GM18505 (cell line): Measurements from ENCODE around the gene GUK1.
"Not testable (repeated sequence)": the region's sequence is repeated elsewhere in the genome, so short reads cannot be mapped to it uniquely, and the experiment has no call there.

Experiments used
- ATAC-seq: cut with Tn5 transposase; IDR thresholded peaks from one replicate; pipeline ENCODE4 v1.9.1; 2021; ENCODE audit not compliant: unreplicated experiment
- POLR2A ChIP-seq: IDR thresholded peaks from 4 replicates; pipeline ENCODE4 v1.6.1; 2011; ENCODE audit warnings: borderline replicate concordance; ENCODE audit not compliant: insufficient read depth, insufficient read length; ENCODE audit errors: extremely low read depth

Gene GUK1

GRCh38 chr1:228109073-228109961, 30.8 kb upstream of the GUK1 start, which contains the start of gene MRPL55:
Gene MRPL55, minus strand, starts transcription at chr1:228109299. Its CDS starts 1,039 bp downstream, at chr1:228108260.
- peak; percentile 87 for ATAC-seq
- TF ChIP-seq POLR2A = peak; percentile 95

- no peak for TF ChIP-seq POLR2A
Measured at GRCh38 chr1:228109962-228110488, 30.1 kb upstream of the GUK1 start.

GRCh38 chr1:228110556-228110955, 29.5 kb upstream of the GUK1 start:
- no peak for ATAC-seq
- no peak for TF ChIP-seq POLR2A

More at GRCh38 chr1:228109962-228110488, 30.1 kb upstream of the GUK1 start:
- peak; percentile 16 for ATAC-seq

- ATAC-seq = not testable (repeated sequence)
Measured at GRCh38 chr1:228111315-228111714, 28.8 kb upstream of the GUK1 start.

GRCh38 chr1:228112167-228112566, 27.9 kb upstream of the GUK1 start:
- TF ChIP-seq POLR2A = no peak
- no peak for ATAC-seq

GRCh38 chr1:228112617-228113016, 27.5 kb upstream of the GUK1 start:
- no peak for ATAC-seq
- no peak for TF ChIP-seq POLR2A

- TF ChIP-seq POLR2A = no peak
- no peak for ATAC-seq
Measured at GRCh38 chr1:228114827-228115226, 25.3 kb upstream of the GUK1 start.

- no peak for ATAC-seq
- no peak for TF ChIP-seq POLR2A
Measured at GRCh38 chr1:228117335-228117734, 22.7 kb upstream of the GUK1 start.

GRCh38 chr1:228118040-228118439, 22.0 kb upstream of the GUK1 start:
- TF ChIP-seq POLR2A = no peak
- no peak for ATAC-seq

- ATAC-seq = no peak
- no peak for TF ChIP-seq POLR2A
Measured at GRCh38 chr1:228120351-228120750, 19.7 kb upstream of the GUK1 start.

GRCh38 chr1:228120857-228121489, 19.1 kb upstream of the GUK1 start:
- no peak for TF ChIP-seq POLR2A
- ATAC-seq = no peak

GRCh38 chr1:228122921-228123441, 17.1 kb upstream of the GUK1 start:
- no peak for ATAC-seq
- no peak for TF ChIP-seq POLR2A

- TF ChIP-seq POLR2A = no peak
- ATAC-seq = no peak
Measured at GRCh38 chr1:228123505-228123904, 16.6 kb upstream of the GUK1 start.
